ENCODE measurements around the gene GAL3ST3. TPM values are rescaled to one million over a fixed set of nuclear protein-coding genes. Genes with fewer than 3 reads are reported as not detected.

GAL3ST3 gene
- total and polyA plus RNA-seq, 7 donors, result 0.04 TPM; not detected in 6

- 97% methylated on average over 1 of the region's 1 CpG for WGBS, 2 donors
- no peak for TF ChIP-seq POLR2AphosphoS5 (IDR thresholded peaks at IDR 0.05)
Observed at GRCh38 chr11:66073669-66074068, 24.7 kb upstream of the GAL3ST3 start.

GRCh38 chr11:66072518-66072917 is 23.6 kb upstream of the GAL3ST3 start:
- no peak for DNase-seq
- Histone ChIP-seq H3K4me1 (peaks cover 0 to 53% (median 32%) of the 10 kb centered on the region in 4 donors), H3K4me3 (no peak overlapping the region), H3K36me3 (peaks cover 4 to 26% (median 10%) of the 10 kb centered on the region in 4 donors), H3K27ac (peak overlapping the region in 1 of 4 donors; percentile 96), H3K27me3 (no peaks in the 10 kb centered on the region), H3K9me3 (no peaks in the 10 kb centered on the region)
- no peak for TF ChIP-seq POLR2A (IDR thresholded peaks at IDR 0.05)
- no peak for TF ChIP-seq CTCF (IDR thresholded peaks at IDR 0.05)
- no peak for TF ChIP-seq EP300 (IDR thresholded peaks at IDR 0.05)
- TF ChIP-seq POLR2AphosphoS5 (IDR thresholded peaks at IDR 0.05), result no peak
- intact Hi-C loops (cut with DNase I), result no loop called here
- WGBS, 2 donors, result 86 to 88% methylated on average over 8 of the region's 8 CpGs

More at GRCh38 chr11:66073669-66074068, 24.7 kb upstream of the GAL3ST3 start:
- H3K9me3 ChIP-seq, result no peaks in the 10 kb centered on the region
- peaks cover 0 to 43% (median 25%) of the 10 kb centered on the region in 4 donors for H3K4me1 ChIP-seq
- peaks cover 0 to 14% (median 2%) of the 10 kb centered on the region in 4 donors for H3K36me3 ChIP-seq
- no peak overlapping the region for H3K4me3 ChIP-seq
- H3K27ac ChIP-seq, result no peak overlapping the region
- intact Hi-C loops (cut with DNase I), result no loop called here
- no peaks in the 10 kb centered on the region for H3K27me3 ChIP-seq
- no peak for DNase-seq

GRCh38 chr11:66072081-66072480 is 23.1 kb upstream of the GAL3ST3 start:
- no peak for DNase-seq
- Histone ChIP-seq H3K27me3 (no peaks in the 10 kb centered on the region), H3K4me1 (peaks cover 0 to 50% (median 32%) of the 10 kb centered on the region in 4 donors), H3K36me3 (peaks cover 7 to 30% (median 12%) of the 10 kb centered on the region in 4 donors), H3K9me3 (no peaks in the 10 kb centered on the region), H3K4me3 (no peak overlapping the region), H3K27ac (peak overlapping the region in 2 of 4 donors; percentile 96 to 98)
- intact Hi-C loops (cut with DNase I), result no loop called here
- WGBS, 2 donors, result 81 to 91% methylated on average over 3 of the region's 3 CpGs
- TF ChIP-seq EP300 (IDR thresholded peaks at IDR 0.05) (no peak), POLR2A (IDR thresholded peaks at IDR 0.05) (no peak), CTCF (IDR thresholded peaks at IDR 0.05) (no peak), POLR2AphosphoS5 (IDR thresholded peaks at IDR 0.05) (no peak)

- DNase-seq, result no peak
- Histone ChIP-seq H3K9me3 (no peaks in the 10 kb centered on the region), H3K27me3 (no peaks in the 10 kb centered on the region), H3K4me3 (peak overlapping the region; percentile 77 to 100 (median 90)), H3K27ac (peak overlapping the region; percentile 88 to 98 (median 97)), H3K36me3 (peaks cover 14 to 37% (median 15%) of the 10 kb centered on the region in 4 donors), H3K4me1 (peaks cover 0 to 43% (median 32%) of the 10 kb centered on the region in 4 donors)
- TF ChIP-seq POLR2A (IDR thresholded peaks at IDR 0.05) (no peak), POLR2AphosphoS5 (IDR thresholded peaks at IDR 0.05) (no peak), EP300 (IDR thresholded peaks at IDR 0.05) (no peak), CTCF (IDR thresholded peaks at IDR 0.05) (no peak)
- WGBS, 2 donors, result 24 to 52% methylated on average over 2 of the region's 2 CpGs
- intact Hi-C loops (cut with DNase I), result no loop called here
Observed at GRCh38 chr11:66071381-66071801, 22.4 kb upstream of the GAL3ST3 start.

- Histone ChIP-seq H3K4me1 (peaks cover 0 to 40% (median 32%) of the 10 kb centered on the region in 4 donors), H3K4me3 (peak overlapping the region; percentile 77 to 100 (median 90)), H3K27ac (peak overlapping the region; percentile 88 to 98 (median 97)), H3K36me3 (peaks cover 14 to 43% (median 16%) of the 10 kb centered on the region in 4 donors), H3K9me3 (no peaks in the 10 kb centered on the region), H3K27me3 (no peaks in the 10 kb centered on the region)
- WGBS, 2 donors, result 3 to 5% methylated on average over 60 of the region's 60 CpGs
- peak; percentile 84 for DNase-seq
- TF ChIP-seq CTCF (IDR thresholded peaks at IDR 0.05) (no peak), POLR2AphosphoS5 (IDR thresholded peaks at IDR 0.05) (no peak), POLR2A (IDR thresholded peaks at IDR 0.05) (no peak), EP300 (IDR thresholded peaks at IDR 0.05) (no peak)
- intact Hi-C loops (cut with DNase I), result no loop called here
Observed at GRCh38 chr11:66070604-66071380, 21.8 kb upstream of the GAL3ST3 start.

All from sigmoid colon (tissue), 7 donors.